NCI-H2107 (cell line): ENCODE data around the gene USP24.
"Not testable (repeated sequence)": the region's sequence is repeated elsewhere in the genome, so short reads cannot be mapped to it uniquely, and the experiment has no call there.

Experiments used
- DNase-seq: peaks from one replicate; lab custom pipeline; 2025; lab: John Stamatoyannopoulos, UW

Gene USP24

DNA sequence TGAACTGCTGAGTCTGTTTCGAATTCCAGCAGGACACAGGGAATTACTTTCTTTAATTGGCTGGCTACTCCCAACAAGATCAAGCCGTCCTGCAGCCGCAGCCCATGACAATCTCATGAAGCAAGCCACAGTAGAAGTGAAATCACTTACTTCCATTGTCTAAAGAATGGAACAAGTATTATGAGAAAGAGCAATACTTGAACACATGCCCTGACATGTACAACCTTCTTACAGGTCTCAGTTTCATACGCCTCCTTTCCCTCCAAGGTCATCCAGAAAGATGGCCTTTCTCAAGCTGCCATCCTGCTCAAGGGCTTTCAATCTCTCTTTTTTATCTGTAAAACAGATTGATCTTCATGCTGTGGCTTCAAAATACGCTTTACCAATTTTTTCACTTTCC lies 90.7 kb downstream of the USP24 start:
- no peak for DNase-seq

DNA sequence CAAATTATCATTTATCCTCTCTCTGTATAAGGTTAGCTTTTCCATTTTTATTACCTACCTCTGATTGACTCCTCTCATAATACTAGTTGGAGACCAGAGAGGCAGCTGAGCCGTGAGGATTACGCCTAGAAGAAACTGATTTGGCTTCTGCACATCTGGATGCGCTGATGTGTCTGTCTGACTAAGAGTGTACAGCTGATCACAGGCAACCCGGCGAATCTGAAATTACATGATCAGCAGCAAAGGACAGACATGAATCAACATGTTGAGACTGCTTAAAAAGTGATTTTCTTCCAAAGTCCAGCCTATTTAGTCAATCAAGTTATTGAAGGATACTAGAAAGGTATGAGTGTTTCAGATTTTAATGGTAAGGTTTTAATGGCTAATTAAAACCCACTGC lies 94.6 kb downstream of the USP24 start:
- DNase-seq, result no peak

- no peak for DNase-seq
Measured at GRCh38 chr1:55118651-55119329, 96.4 kb downstream of the USP24 start.

DNA sequence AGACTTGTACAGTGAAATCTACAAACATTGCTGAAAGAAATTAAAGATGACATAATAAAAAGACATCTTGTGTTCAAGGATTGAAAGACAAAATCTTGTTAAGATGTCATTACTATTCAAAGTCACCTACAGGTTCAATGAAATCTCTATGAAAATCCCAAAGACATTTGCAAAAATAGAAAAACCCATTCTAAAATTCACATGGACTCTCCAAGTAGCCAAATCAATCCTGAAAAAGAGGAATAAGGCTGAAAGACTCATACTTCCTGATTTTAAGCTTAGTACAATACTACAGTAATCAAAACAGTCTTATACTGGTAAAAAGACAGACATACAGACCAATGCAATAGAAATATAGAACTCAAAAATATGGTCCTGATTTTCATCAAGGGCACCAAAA lies 97.2 kb downstream of the USP24 start:
- no peak for DNase-seq

GRCh38 chr1:55109005-55109404 lies 106.2 kb downstream of the USP24 start:
- not testable (repeated sequence) for DNase-seq

DNA sequence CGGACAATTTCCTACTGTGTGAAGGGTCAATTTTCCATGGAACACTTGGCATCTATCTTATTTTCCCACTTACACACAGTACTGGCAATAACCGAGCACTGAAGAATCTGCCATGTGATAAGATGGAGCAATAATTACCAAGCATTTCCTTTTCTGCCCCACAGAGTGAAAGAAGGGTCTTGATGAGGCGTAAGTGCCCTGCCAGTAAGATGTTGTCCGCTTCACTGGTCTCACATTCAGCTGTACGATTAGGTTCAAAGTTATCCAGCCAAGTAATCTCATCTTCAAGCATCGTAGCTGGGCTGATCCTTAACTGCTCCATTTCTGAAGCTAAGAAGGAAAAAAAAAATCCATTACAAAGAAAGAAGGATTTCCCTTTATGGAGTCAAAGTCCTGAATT lies 108.1 kb downstream of the USP24 start:
- DNase-seq, result no peak

- no peak for DNase-seq
Measured at GRCh38 chr1:55103891-55104290, 111.3 kb downstream of the USP24 start.

- no peak for DNase-seq
Measured at GRCh38 chr1:55095095-55095494, 120.1 kb downstream of the USP24 start.

DNA sequence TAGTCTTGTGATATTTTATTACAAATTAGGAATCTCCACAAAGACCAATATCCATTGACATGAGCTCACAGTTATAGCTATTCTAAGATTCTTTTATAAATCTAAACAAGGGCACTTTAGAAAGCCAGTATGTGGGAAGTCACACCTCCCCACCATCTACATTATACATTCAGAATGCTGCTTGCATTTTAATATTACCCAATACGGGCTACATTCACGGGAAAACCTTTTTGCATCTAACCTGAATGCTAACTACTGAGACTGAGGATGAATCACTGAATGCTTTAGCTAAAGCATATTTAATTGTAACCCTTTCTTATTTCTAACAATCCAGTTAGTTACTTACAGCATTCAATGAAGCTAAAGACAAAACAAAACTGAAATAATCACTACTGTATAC lies 122.7 kb downstream of the USP24 start:
- DNase-seq, result no peak

DNA sequence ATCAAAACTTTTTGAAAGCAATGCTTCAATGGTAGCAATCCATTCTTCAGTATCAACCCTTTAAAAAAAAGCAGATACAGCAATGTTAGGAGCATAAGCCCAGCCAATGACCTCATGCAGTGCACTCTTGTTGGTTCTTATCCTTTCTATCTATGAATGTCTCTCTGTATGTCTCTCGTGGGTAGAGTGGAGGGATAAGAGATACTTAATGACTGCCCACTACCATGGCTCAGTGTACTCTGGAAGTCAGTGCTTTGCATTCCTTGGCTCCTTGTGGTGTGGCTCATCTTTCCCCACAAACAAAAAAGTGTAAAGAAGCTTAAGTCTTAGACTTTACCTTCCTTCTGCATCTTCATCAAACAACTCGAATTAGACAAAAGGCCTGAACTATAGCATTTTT lies 125.5 kb downstream of the USP24 start:
- DNase-seq, result no peak

GRCh38 chr1:55088413-55088812 lies 126.8 kb downstream of the USP24 start:
- no peak for DNase-seq

- DNase-seq, result no peak
Measured at GRCh38 chr1:55087439-55087838, 127.7 kb downstream of the USP24 start.

GRCh38 chr1:55084257-55084656 lies 130.9 kb downstream of the USP24 start:
- DNase-seq, result no peak

- no peak for DNase-seq
Measured at GRCh38 chr1:55081905-55082296, 133.3 kb downstream of the USP24 start.

- DNase-seq, result no peak
Measured at GRCh38 chr1:55081188-55081904, 133.8 kb downstream of the USP24 start.

DNA sequence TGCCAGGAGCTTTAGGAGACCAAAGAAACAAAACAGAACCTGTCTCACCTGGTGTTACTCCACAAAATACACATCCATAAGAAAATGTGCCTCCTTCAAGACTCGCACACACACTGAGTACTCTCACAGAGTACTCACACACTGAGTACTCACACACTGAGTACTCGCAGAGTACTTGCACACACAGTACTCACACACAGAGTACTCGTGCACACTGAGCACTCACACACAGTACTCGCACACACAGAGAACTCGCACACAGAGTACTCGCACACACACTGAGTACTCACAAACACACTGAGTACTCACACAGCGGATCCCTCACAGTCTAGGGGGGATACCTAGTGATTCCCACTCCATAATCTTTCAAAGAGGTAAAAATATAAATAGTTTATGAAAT lies 135.5 kb downstream of the USP24 start:
- DNase-seq, result no peak

DNA sequence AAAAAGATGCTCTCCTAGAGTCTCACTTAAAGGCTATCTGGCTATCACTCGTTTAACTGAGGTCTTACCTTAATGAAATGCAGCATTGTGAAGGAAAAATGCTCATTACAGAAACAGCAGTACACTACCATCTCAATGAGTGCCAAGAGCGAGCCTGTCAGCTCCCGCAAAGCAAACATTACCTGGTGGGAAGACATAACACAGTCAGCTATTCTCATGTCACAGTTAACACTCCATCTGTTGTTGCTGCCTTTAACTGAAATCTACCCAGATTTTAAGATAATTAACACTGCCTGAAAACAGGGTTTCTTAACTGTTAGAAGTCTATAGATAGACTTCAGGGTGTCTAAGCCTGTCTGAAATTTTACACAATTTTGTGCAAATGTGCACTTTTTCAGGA lies 136.7 kb downstream of the USP24 start:
- no peak for DNase-seq

DNA sequence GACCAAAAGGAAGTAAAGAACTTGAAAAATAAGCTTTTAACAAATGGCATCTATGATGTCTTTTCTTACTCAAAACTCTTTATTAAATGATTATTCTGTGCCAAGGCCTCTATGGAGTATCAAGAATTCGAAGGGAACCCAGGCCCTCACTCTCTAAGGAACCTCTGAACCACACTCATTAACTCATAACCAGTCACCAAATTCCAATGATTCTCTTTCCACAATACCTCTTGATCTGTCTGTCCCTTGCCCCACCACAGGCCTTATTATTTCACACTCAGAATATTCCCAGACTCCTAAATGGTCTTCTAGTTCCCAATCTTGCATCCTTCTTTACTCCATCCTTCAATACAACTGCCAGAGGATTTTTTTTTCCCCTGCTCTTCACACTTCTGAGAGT lies 138.8 kb downstream of the USP24 start:
- DNase-seq, result no peak

- no peak for DNase-seq
Measured at GRCh38 chr1:55074455-55074854, 140.7 kb downstream of the USP24 start.

- DNase-seq, result no peak
Measured at GRCh38 chr1:55073187-55073916, 141.8 kb downstream of the USP24 start.

GRCh38 chr1:55071477-55071876 lies 143.7 kb downstream of the USP24 start:
- peak; percentile 71 for DNase-seq

DNA sequence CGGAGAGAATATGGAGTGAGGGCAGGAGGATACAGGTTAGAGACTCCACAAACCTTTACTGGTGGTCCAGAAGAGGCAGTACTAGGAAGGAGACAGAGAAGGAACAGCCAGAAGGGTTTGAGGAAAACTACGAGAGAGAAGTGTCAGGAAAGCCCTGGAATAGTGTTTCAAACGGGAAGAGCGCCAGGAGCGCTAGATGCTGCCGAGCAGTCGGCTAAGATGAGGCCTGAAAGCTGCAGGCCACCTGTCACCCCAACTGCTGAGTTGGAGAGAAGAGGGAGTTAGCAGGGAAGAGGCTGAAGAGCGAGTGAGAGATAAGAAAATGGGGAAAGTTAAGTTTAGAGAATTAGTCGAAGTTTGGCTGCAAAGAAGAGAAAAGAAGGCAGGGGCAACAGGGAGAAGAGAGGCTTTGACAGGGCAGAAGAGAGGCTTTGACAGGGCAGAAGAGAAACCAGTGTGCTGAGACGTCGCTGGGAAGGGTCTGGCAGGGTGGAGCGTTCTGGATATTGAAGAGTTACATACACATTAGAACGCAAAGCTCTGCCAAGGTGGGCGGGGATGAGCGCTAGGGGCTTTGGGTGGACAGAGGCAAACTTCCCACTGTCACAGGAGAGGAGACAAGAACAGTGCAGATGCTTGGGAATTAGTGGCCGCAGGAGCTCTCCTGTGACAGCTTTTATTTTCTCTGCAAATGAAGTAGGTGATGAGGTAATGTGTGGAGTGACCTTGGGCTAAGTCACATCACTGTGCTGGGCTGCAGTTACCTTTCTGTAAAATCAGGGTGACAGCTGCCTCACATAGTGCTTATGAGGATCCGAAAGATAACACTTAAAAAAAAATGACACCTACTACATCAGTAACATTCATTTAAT lies 144.6 kb downstream of the USP24 start:
- DNase-seq, result no peak
